ENCODE measurements around the gene CFAP92.

The CFAP92 gene

GRCh38 chr3:129001101-129001805, 7.4 kb upstream of the CFAP92 start, which contains the start of gene EFCC1:
TSS of gene EFCC1 (plus strand) at chr3:129001304. CDS start at chr3:129001629, 325 bp downstream.
- Histone ChIP-seq H3K4me1 (ENCODE audit: low read length) (peaks cover 17% of the 10 kb centered on the region), H2AFZ (ENCODE audit: low read length) (no peak within 1 kb of the TSS), H4K20me1 (ENCODE audit: insufficient read depth, low read length) (no peaks in the 10 kb centered on the region), H3K4me2 (ENCODE audit: low read depth, low read length) (peak within 1 kb of the TSS; percentile 27; the same call in 1 of the 2 replicates), H3K27ac (ENCODE audit: low read length) (no peak within 1 kb of the TSS), H3K79me2 (ENCODE audit: low read length) (no peaks in the 10 kb centered on the region), H3K27me3 (replicated peaks; ENCODE audit: insufficient read depth, low read length) (peaks cover 40% of the 10 kb centered on the region), H3K4me3 (ENCODE audit: low read length) (peak within 1 kb of the TSS; percentile 18; the same call in 1 of the 2 replicates), H3K9ac (ENCODE audit: low read length) (no peak within 1 kb of the TSS), H3K36me3 (replicated peaks; ENCODE audit: insufficient read depth, low read length) (no peaks in the 10 kb centered on the region), H3K9me2 (replicated peaks; ENCODE audit: insufficient read depth, low read length) (no peaks in the 10 kb centered on the region), H3F3A (ENCODE audit: insufficient read depth, low read length) (no peaks in the 10 kb centered on the region), H3K9me3 (replicated peaks; ENCODE audit: insufficient read depth, low read length) (no peaks in the 10 kb centered on the region)
- no peak for TF ChIP-seq CTCF (IDR thresholded peaks at IDR 0.05; ENCODE audit: low read length)
- no peak for TF ChIP-seq EZH2 (optimal IDR thresholded peaks at IDR 0.05; ENCODE audit: low read depth, low read length)
- TF ChIP-seq EZH2phosphoT487 (IDR thresholded peaks at IDR 0.05; ENCODE audit: low read length), result no peak
- no peak for DNase-seq

GRCh38 chr3:129000742-129001100, 6.8 kb upstream of the CFAP92 start:
- DNase-seq, result no peak
- TF ChIP-seq EZH2phosphoT487 (IDR thresholded peaks at IDR 0.05; ENCODE audit: low read length) (no peak), EZH2 (optimal IDR thresholded peaks at IDR 0.05; ENCODE audit: low read depth, low read length) (no peak), CTCF (IDR thresholded peaks at IDR 0.05; ENCODE audit: low read length) (no peak)

GRCh38 chr3:128999102-128999501, 5.2 kb upstream of the CFAP92 start:
- DNase-seq, result no peak
- Histone ChIP-seq H2AFZ (ENCODE audit: low read length) (no peak overlapping the region), H4K20me1 (ENCODE audit: insufficient read depth, low read length) (no peaks in the 10 kb centered on the region), H3F3A (ENCODE audit: insufficient read depth, low read length) (no peaks in the 10 kb centered on the region), H3K4me3 (ENCODE audit: low read length) (no peak overlapping the region), H3K27ac (ENCODE audit: low read length) (no peak overlapping the region), H3K9ac (ENCODE audit: low read length) (no peak overlapping the region), H3K9me3 (replicated peaks; ENCODE audit: insufficient read depth, low read length) (no peaks in the 10 kb centered on the region), H3K36me3 (replicated peaks; ENCODE audit: insufficient read depth, low read length) (no peaks in the 10 kb centered on the region), H3K27me3 (replicated peaks; ENCODE audit: insufficient read depth, low read length) (peaks cover 40% of the 10 kb centered on the region), H3K4me1 (ENCODE audit: low read length) (peaks cover 12% of the 10 kb centered on the region), H3K79me2 (ENCODE audit: low read length) (no peaks in the 10 kb centered on the region), H3K9me2 (replicated peaks; ENCODE audit: insufficient read depth, low read length) (no peaks in the 10 kb centered on the region), H3K4me2 (ENCODE audit: low read depth, low read length) (no peak overlapping the region)
- no peak for TF ChIP-seq CTCF (IDR thresholded peaks at IDR 0.05; ENCODE audit: low read length)
- TF ChIP-seq EZH2phosphoT487 (IDR thresholded peaks at IDR 0.05; ENCODE audit: low read length), result no peak

More at GRCh38 chr3:129000742-129001100, 6.8 kb upstream of the CFAP92 start:
- H2AFZ ChIP-seq (ENCODE audit: low read length), result no peak overlapping the region
- H3K9me2 ChIP-seq (replicated peaks; ENCODE audit: insufficient read depth, low read length), result no peaks in the 10 kb centered on the region
- no peaks in the 10 kb centered on the region for H3F3A ChIP-seq (ENCODE audit: insufficient read depth, low read length)
- H3K27ac ChIP-seq (ENCODE audit: low read length), result no peak overlapping the region
- H3K79me2 ChIP-seq (ENCODE audit: low read length), result no peaks in the 10 kb centered on the region
- no peak overlapping the region for H3K4me2 ChIP-seq (ENCODE audit: low read depth, low read length)
- peaks cover 40% of the 10 kb centered on the region for H3K27me3 ChIP-seq (replicated peaks; ENCODE audit: insufficient read depth, low read length)
- no peak overlapping the region for H3K4me3 ChIP-seq (ENCODE audit: low read length)
- no peaks in the 10 kb centered on the region for H3K36me3 ChIP-seq (replicated peaks; ENCODE audit: insufficient read depth, low read length)
- H3K4me1 ChIP-seq (ENCODE audit: low read length), result peaks cover 13% of the 10 kb centered on the region
- H3K9ac ChIP-seq (ENCODE audit: low read length), result no peak overlapping the region
- H4K20me1 ChIP-seq (ENCODE audit: insufficient read depth, low read length), result no peaks in the 10 kb centered on the region
- H3K9me3 ChIP-seq (replicated peaks; ENCODE audit: insufficient read depth, low read length), result no peaks in the 10 kb centered on the region

Data from MM.1S (cell line).